A673 (cell line): ENCODE measurements around the gene PRTN3. TPM values are rescaled to one million over a fixed set of nuclear protein-coding genes. Genes with fewer than 3 reads are reported as not detected.

Experiments used
- BruUV-seq: library from RNA; stranded (reverse); fragments of 400-500 nt; replicated peaks from 2 replicates; lab custom pipeline; 2021; lab: Mats Ljungman, UMichigan
- CTCF ChIA-PET: fragments of 300-600 bp; sonication (Branson Sonifier 250); formaldehyde crosslinking; loops from one replicate; lab custom pipeline; 2022; ENCODE audit warnings: antibody characterized with exemption; lab: Charles Lee
- POLR2A ChIA-PET: fragments of 300-600 bp; sonication (Branson Sonifier 250); formaldehyde crosslinking; loops from one replicate; lab custom pipeline; 2022; ENCODE audit warnings: antibody characterized with exemption; ENCODE audit not compliant: low non-redundant PET; lab: Charles Lee
- DNase-seq: peaks from one replicate; pipeline ENCODE4 v3.0.0-alpha.2; 2015; ENCODE audit warnings: low spot score
- H3K27ac ChIP-seq: fragments of 200-600 bp; sonication (generic); 2 replicates; pipeline ENCODE4 v1.5.1; 2016; ENCODE audit warnings: mixed run types, low read depth, mild to moderate bottlenecking, mixed read lengths, antibody characterized with exemption, low read length; ENCODE audit not compliant: poor library complexity, severe bottlenecking
- H3K27me3 ChIP-seq: fragments of 200-600 bp; sonication (generic); replicated peaks from 2 replicates; pipeline ENCODE4 v1.6.1; 2017; ENCODE audit warnings: mixed run types, low read depth, mild to moderate bottlenecking, mixed read lengths, antibody characterized with exemption, low read length; ENCODE audit not compliant: insufficient read depth, poor library complexity
- H3K36me3 ChIP-seq: fragments of 200-600 bp; sonication (generic); 2 replicates; pipeline ENCODE4 v1.6.1; 2016; ENCODE audit warnings: mixed run types, mild to moderate bottlenecking, mixed read lengths, antibody characterized with exemption, low read length; ENCODE audit not compliant: insufficient read depth, poor library complexity, severe bottlenecking
- H3K4me1 ChIP-seq: fragments of 200-600 bp; sonication (generic); 2 replicates; pipeline ENCODE4 v1.6.1; 2017; ENCODE audit warnings: mixed run types, mild to moderate bottlenecking, mixed read lengths, antibody characterized with exemption, low read length; ENCODE audit not compliant: insufficient read depth, poor library complexity, severe bottlenecking
- H3K4me3 ChIP-seq: fragments of 200-600 bp; sonication (generic); 2 replicates; pipeline ENCODE4 v1.5.1; 2016; ENCODE audit warnings: low read depth, mixed run types, mild to moderate bottlenecking, mixed read lengths, low read length; ENCODE audit not compliant: poor library complexity, severe bottlenecking
- H3K9me3 ChIP-seq: fragments of 200-600 bp; sonication (generic); 2 replicates; pipeline ENCODE4 v1.6.1; 2016; ENCODE audit warnings: mixed run types, low read depth, mild to moderate bottlenecking, mixed read lengths, antibody characterized with exemption, low read length; ENCODE audit not compliant: poor library complexity, severe bottlenecking
- CTCF ChIP-seq: fragments of 300-800, 200-600 bp; sonication (generic); conservative IDR thresholded peaks from 2 replicates; pipeline ENCODE4 v1.5.1; 2017; ENCODE audit warnings: low read depth, mild to moderate bottlenecking, antibody characterized with exemption, low read length, moderate library complexity, mixed read lengths
- EZH2 ChIP-seq: fragments of 200-600 bp; sonication (generic); IDR thresholded peaks from 2 replicates; pipeline ENCODE4 v1.6.1; 2017; ENCODE audit warnings: borderline replicate concordance, low read depth, mild to moderate bottlenecking, mixed read lengths, antibody characterized with exemption, low read length; ENCODE audit not compliant: poor library complexity, severe bottlenecking
- intact Hi-C: fragments of 100-400 bp; cut with micrococcal nuclease; formaldehyde crosslinking; loops from one replicate; pipeline ENCODE4 v1.10.0; 2022; ENCODE audit not compliant: unreplicated experiment
- total RNA-seq: library from RNA; stranded (reverse); gene quantifications from 2 replicates; pipeline ENCODE4 v1.2.3, GENCODE V29; 2021

Gene PRTN3
- total RNA-seq, 1 experiment from 2014 or later: not detected

GRCh38 chr19:795691-796581 lies 44.9 kb upstream of the PRTN3 start:
- H3K27ac ChIP-seq: peak overlapping the region; percentile 78
- peak overlapping the region; percentile 99 for H3K4me3 ChIP-seq
- H3K36me3 ChIP-seq: peaks cover 25% of the 10 kb centered on the region
- peaks cover 30% of the 10 kb centered on the region for H3K4me1 ChIP-seq
- DNase-seq: no peak
- POLR2A ChIA-PET: no interaction called here
- TF ChIP-seq EZH2 (no peak), CTCF (no peak)
- H3K27me3 ChIP-seq: no peaks in the 10 kb centered on the region
- BruUV-seq: no TSS peak
- H3K9me3 ChIP-seq: no peaks in the 10 kb centered on the region
- CTCF ChIA-PET: no interaction called here
- intact Hi-C loops: no loop called here

DNA sequence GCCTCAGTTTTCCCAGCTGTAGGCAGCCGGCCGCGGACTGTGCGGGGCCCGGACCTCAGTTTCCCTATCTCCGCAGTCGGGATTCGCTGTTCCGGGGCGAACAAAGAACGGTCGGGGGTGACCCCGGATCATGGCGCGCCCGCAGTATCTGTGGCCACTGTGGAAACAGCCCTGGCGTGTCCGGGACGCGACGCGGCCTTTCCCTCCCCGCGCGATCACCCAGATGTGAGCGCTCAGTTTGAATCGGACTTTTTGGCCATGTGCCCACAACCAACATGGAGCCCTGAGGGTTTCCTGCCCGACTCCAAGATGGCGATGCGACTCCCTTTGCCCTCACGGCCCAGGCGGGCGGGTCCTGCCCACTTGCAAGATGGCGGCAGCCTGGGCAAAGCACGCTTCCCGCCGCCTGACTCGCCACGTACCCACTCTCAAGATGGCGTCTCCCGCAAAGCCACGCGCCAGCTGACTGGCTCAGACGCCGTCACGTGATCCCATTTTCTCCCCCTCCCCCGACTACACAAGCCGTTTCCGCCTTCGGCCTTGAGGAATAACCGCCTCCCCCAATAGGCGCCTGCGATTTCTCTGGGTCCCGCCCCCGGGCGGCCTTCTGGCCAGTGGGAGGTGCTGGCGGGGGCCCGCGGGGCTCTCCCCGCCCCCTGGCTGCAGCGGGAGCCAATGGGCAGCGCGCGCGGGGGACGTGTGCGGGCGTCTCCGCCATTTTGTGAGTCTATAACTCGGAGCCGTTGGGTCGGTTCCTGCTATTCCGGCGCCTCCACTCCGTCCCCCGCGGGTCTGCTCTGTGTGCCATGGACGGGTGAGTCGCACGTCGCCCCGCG lies 43.9 kb upstream of the PRTN3 start, which contains the start of gene PTBP1:
Gene PTBP1, plus strand, starts transcription at position 761 of the 836 bp plus-strand sequence. Its CDS starts 46 bp downstream, at position 807.
- CTCF ChIA-PET: no interaction called here
- TSS peak; percentile 81 for BruUV-seq
- POLR2A ChIA-PET: interaction anchor here (0.5 kb wide), 1 partner anchor 1681 kb away, joined by 4 read pairs; no protein-coding TSS in a partner anchor
- Histone ChIP-seq H3K4me1 (peaks cover 39% of the 10 kb centered on the region), H3K27ac (peak within 1 kb of the TSS; percentile 99), H3K9me3 (no peaks in the 10 kb centered on the region), H3K27me3 (no peaks in the 10 kb centered on the region), H3K36me3 (peaks cover 34% of the 10 kb centered on the region), H3K4me3 (peak within 1 kb of the TSS; percentile 99)
- no peak for TF ChIP-seq EZH2
- no peak for TF ChIP-seq CTCF
- intact Hi-C loops: no loop called here
- peak; percentile 100 for DNase-seq

DNA sequence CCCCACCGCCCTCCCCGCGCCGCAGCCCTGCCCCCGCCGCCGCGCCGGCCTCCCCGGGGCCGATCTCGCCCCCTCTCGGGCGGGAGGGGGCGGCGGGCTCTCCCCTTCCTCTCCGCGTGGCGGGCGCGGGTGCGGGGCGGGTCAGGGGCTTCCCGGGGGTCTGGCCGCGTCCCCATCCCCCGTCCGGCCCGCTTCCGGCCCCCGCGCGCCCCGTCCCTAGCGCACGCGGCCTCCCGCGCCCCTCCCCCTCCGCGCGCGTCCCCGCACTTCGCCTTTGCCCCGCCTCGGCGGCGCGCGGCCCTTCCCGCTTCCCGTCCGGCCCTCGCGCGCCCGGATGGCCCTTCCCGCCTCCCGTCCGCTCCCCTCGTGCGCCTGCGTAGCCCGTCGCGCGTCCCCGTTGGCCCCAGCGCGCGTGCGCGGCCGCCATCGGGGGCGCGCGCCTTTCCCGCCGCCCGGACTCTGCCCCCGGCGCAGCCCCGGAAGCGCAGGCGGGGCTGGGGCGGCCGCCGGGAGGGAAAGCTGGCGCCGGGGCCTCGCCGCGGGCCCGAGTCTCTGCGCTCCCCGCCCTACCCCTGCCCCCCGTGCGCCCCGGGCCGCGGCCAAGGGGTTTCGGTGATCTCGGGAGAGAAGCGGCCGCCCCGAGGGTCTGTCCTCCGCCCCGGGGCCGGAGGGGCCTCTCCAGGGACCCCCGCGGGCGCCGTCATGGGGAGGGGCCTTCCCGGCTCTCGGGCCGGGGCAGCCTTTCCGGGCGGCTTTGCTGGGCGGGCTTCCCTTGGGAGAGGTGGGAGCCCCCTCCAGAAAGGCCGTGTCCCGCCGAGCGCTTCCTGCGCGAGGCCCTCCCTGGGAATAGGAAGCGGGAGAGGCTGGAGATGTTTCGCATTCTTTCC lies 43.0 kb upstream of the PRTN3 start:
- TF ChIP-seq EZH2 (no peak), CTCF (no peak)
- H3K27ac ChIP-seq: peak overlapping the region; percentile 99
- peaks cover 48% of the 10 kb centered on the region for H3K4me1 ChIP-seq
- peak; percentile 96 for DNase-seq
- CTCF ChIA-PET: no interaction called here
- intact Hi-C loops: no loop called here
- no peaks in the 10 kb centered on the region for H3K9me3 ChIP-seq
- no peaks in the 10 kb centered on the region for H3K27me3 ChIP-seq
- peak overlapping the region; percentile 99 for H3K4me3 ChIP-seq
- POLR2A ChIA-PET: interaction anchor here (0.5 to 0.6 kb wide), 2 partner anchors 9 to 117 kb away, joined by 3 to 4 read pairs; no protein-coding TSS in a partner anchor
- BruUV-seq: no TSS peak
- H3K36me3 ChIP-seq: peaks cover 34% of the 10 kb centered on the region
